GM12878 (cell line): ENCODE data around the gene HLA-G. TPM values are rescaled to one million over a fixed set of nuclear protein-coding genes. Genes with fewer than 3 reads are reported as not detected.

Source experiments
- ATAC-seq: fragments of 200-7000 bp; cut with Tn5 transposase; 3 replicates; pipeline ENCODE4 v1.9.1; 2020; ENCODE audit warnings: mild to moderate bottlenecking, moderate library complexity
- BruUV-seq: library from RNA; stranded (reverse); fragments of 400-500 nt; replicated peaks from 2 replicates; lab custom pipeline; 2021; lab: Mats Ljungman, UMichigan
- CTCF ChIA-PET: fragments of 300-600 bp; sonication (Branson Sonifier 250); formaldehyde crosslinking; extraction: SDS; loops from one replicate; lab custom pipeline; 2021; ENCODE audit warnings: inconsistent platforms; lab: Yijun Ruan, JAX
- POLR2A ChIA-PET: fragments of 350-600 bp; formaldehyde crosslinking; extraction: SDS; loops from one replicate; lab custom pipeline; 2021; ENCODE audit warnings: inconsistent platforms; lab: Charles Lee
- RAD21 ChIA-PET: fragments of 300-600 bp; sonication (Branson Sonifier 250); formaldehyde crosslinking; loops from one replicate; lab custom pipeline; 2023; ENCODE audit warnings: antibody characterized with exemption; ENCODE audit not compliant: unreplicated experiment; lab: Charles Lee
- SMC1A ChIA-PET: fragments of 300-600 bp; sonication (Branson Sonifier 250); formaldehyde crosslinking; loops from one replicate; lab custom pipeline; 2023; ENCODE audit not compliant: unreplicated experiment, uncharacterized antibody; lab: Charles Lee
- DNase-seq: peaks from one replicate; pipeline ENCODE4 v3.0.0-alpha.2; 2011; ENCODE audit warnings: low read depth, low spot score
- FAIRE-seq: peaks from 3 replicates; lab custom pipeline; 2011; peaks lifted over from hg19 to GRCh38; lab: Jason Lieb, UNC
- H2AFZ ChIP-seq: 2 replicates; pipeline ENCODE4 v1.6.0; 2011; ENCODE audit warnings: low read depth, low read length, control low read depth; ENCODE audit not compliant: control insufficient read depth
- H3K27ac ChIP-seq: 2 replicates; pipeline ENCODE4 v1.5.1; 2011; ENCODE audit warnings: control low read depth; ENCODE audit not compliant: control insufficient read depth, insufficient read depth
- H3K27me3 ChIP-seq, 2 experiments: replicated peaks in 1 of 2; 2 replicates each; pipeline versions ENCODE4 v1.6.0 to v1.6.1; 2011; ENCODE audit warnings: low read length in 1 of 2; ENCODE audit not compliant: control insufficient read depth in 2 of 2, insufficient read depth in 2 of 2
- H3K36me3 ChIP-seq, 2 experiments: 2 replicates each; pipeline ENCODE4 v1.5.1; 2011; ENCODE audit warnings: low read length in 1 of 2; ENCODE audit not compliant: control insufficient read depth in 2 of 2, insufficient read depth in 2 of 2
- H3K4me1 ChIP-seq: 2 replicates; pipeline ENCODE4 v1.6.1; 2011; ENCODE audit warnings: mild to moderate bottlenecking, low read length, moderate library complexity, mixed read lengths; ENCODE audit not compliant: control insufficient read depth, insufficient read depth
- H3K4me2 ChIP-seq: 2 replicates; pipeline ENCODE4 v1.6.0; 2011; ENCODE audit warnings: control low read depth; ENCODE audit not compliant: control insufficient read depth, insufficient read depth
- H3K4me3 ChIP-seq: fragments of 200-600 bp; sonication (generic); 2 replicates; pipeline ENCODE4 v1.5.1; 2016
- H3K79me2 ChIP-seq: 2 replicates; pipeline ENCODE4 v1.6.0; 2011; ENCODE audit warnings: low read length; ENCODE audit not compliant: control insufficient read depth, insufficient read depth
- H3K9ac ChIP-seq: 2 replicates; pipeline ENCODE4 v1.8.0; 2011; ENCODE audit warnings: low read length, control low read depth, mixed read lengths; ENCODE audit not compliant: control insufficient read depth, insufficient read depth
- H3K9me3 ChIP-seq: replicated peaks from 3 replicates; pipeline ENCODE4 v1.5.1; 2011; ENCODE audit warnings: mild to moderate bottlenecking, low read length; ENCODE audit not compliant: control insufficient read depth, insufficient read depth
- H4K20me1 ChIP-seq: 2 replicates; pipeline ENCODE4 v1.6.0; 2011; ENCODE audit not compliant: control insufficient read depth, insufficient read depth
- BMI1 ChIP-seq: fragments of 450-650 bp; IDR thresholded peaks from 2 replicates; pipeline ENCODE4 v1.6.1; 2016; ENCODE audit warnings: mild to moderate bottlenecking, moderate library complexity, borderline replicate concordance
- CHD4 ChIP-seq: fragments of 200-600 bp; sonication (generic); IDR thresholded peaks from 2 replicates; pipeline ENCODE4 v1.6.1; 2016; ENCODE audit warnings: mild to moderate bottlenecking
- CREB1 ChIP-seq: IDR thresholded peaks from 2 replicates; pipeline ENCODE4 v1.6.1; 2012; ENCODE audit warnings: low read depth, mild to moderate bottlenecking, inconsistent platforms
- GABPA ChIP-seq: IDR thresholded peaks from 2 replicates; pipeline ENCODE4 v1.6.1; 2014; ENCODE audit warnings: antibody characterized with exemption, low read depth, mild to moderate bottlenecking, inconsistent platforms
- HDAC6 ChIP-seq: fragments of 200-600 bp; sonication (generic); IDR thresholded peaks from one replicate; pipeline ENCODE4 v1.8.0; 2017; ENCODE audit warnings: antibody characterized with exemption; ENCODE audit not compliant: unreplicated experiment
- KDM1A ChIP-seq: fragments of 200-600 bp; sonication (generic); IDR thresholded peaks from 2 replicates; pipeline ENCODE4 v1.6.1; 2016; ENCODE audit warnings: borderline replicate concordance
- MTA3 ChIP-seq: IDR thresholded peaks from 2 replicates; pipeline ENCODE4 v1.6.1; 2012; ENCODE audit warnings: low read length, inconsistent platforms, borderline replicate concordance
- MXI1 ChIP-seq: fragments of 150-350 bp; IDR thresholded peaks from 2 replicates; pipeline ENCODE4 v1.6.1; 2011; ENCODE audit warnings: low read depth, mild to moderate bottlenecking, inconsistent platforms, low read length, improper control_type of control experiment
- MYB ChIP-seq: fragments of 150-350 bp; IDR thresholded peaks from 2 replicates; pipeline ENCODE4 v1.6.1; 2014; ENCODE audit warnings: mild to moderate bottlenecking, low read depth, low read length, borderline replicate concordance
- NFIC ChIP-seq: IDR thresholded peaks from 2 replicates; pipeline ENCODE4 v1.6.1; 2012; ENCODE audit warnings: low read depth, mild to moderate bottlenecking, inconsistent platforms, low read length, moderate library complexity
- NFXL1 ChIP-seq: fragments of 450-650 bp; IDR thresholded peaks from 2 replicates; pipeline ENCODE4 v1.6.1; 2017; ENCODE audit warnings: antibody characterized with exemption, mild to moderate bottlenecking, borderline replicate concordance
- SRF ChIP-seq, 2 experiments: IDR thresholded peaks; 2 replicates each; pipeline ENCODE4 v1.6.1; 2011; ENCODE audit warnings: low read depth in 2 of 2, low read length in 2 of 2, mild to moderate bottlenecking in 1 of 2, moderate library complexity in 1 of 2
- TARDBP ChIP-seq: IDR thresholded peaks from 2 replicates; pipeline ENCODE4 v1.6.1; 2016; ENCODE audit warnings: borderline replicate concordance
- ZSCAN29 ChIP-seq: fragments of 450-650 bp; IDR thresholded peaks from 2 replicates; pipeline ENCODE4 v1.6.1; 2017; ENCODE audit warnings: mild to moderate bottlenecking, moderate library complexity
- WGBS: methylation state at CpG from one replicate; pipeline ENCODE4 v1.1.6; 2016; ENCODE audit warnings: low lambda C conversion rate; ENCODE audit not compliant: insufficient replicate concordance, insufficient coverage; ENCODE audit errors: missing lambda C conversion rate; 5-methylcytosine and 5-hydroxymethylcytosine counted together
- in situ Hi-C: fragments of 300-500 bp; cut with MboI; formaldehyde crosslinking; loops from 9 replicates; pipeline ENCODE4 v1.14.3; 2018; ENCODE audit warnings: mixed read lengths
- intact Hi-C: fragments of 100-400 bp; cut with micrococcal nuclease; formaldehyde crosslinking; loops from one replicate; pipeline ENCODE4 v1.14.2; 2022; ENCODE audit not compliant: unreplicated experiment
- polyA plus RNA-seq, 11 experiments: library from polyadenylated mRNA; depleted of rRNA in 4 of 11; unstranded in 6 of 11; stranded (reverse) in 5 of 11; fragments of >200 nt; fragmentation: Nextera tagmentation in 4 of 11; fragmentation: Illumina TruSeq in 1 of 11; extraction: Ambion mirVana in 4 of 11; extraction: Trizol in 1 of 11; gene quantifications; 1 replicate in 1 of 11; 2 replicates in 10 of 11; pipeline versions ENCODE4 v1.2.1 to v1.2.3, GENCODE V29; 2011 to 2016; ENCODE audit warnings: inconsistent platforms in 2 of 11, missing spikeins in 2 of 11, low read depth in 1 of 11
- total RNA-seq, 4 experiments: library from RNA; depleted of rRNA in 3 of 4; stranded (reverse); fragments of >200 nt in 3 of 4; fragmentation: Illumina TruSeq in 1 of 4; extraction: Trizol in 1 of 4; gene quantifications; 2 replicates each; pipeline versions ENCODE4 v1.2.1 to v1.2.3, GENCODE V29; 2013 to 2021
- TF ChIP-seq, protein P1 (sequence below): fragments of 450-650 bp; formaldehyde crosslinking; IDR thresholded peaks from 2 replicates; pipeline ENCODE4 v1.4.0; 2022; ENCODE audit warnings: mild to moderate bottlenecking, moderate library complexity

HLA-G gene
- total and polyA plus RNA-seq, 10 of the 15 experiments (the other 5 are each of a cell fraction or from before 2014, with no cell fraction given): 0.10 to 2.9 (median 1.3) TPM; not detected in 5

- Histone ChIP-seq H3K36me3 (no peaks in the 10 kb centered on the region), H3K27me3 (peaks cover 4 to 9% of the 10 kb centered on the region in 2 experiments; a peak in 3 of 4 replicates)
- in situ Hi-C loops (no loop called here), intact Hi-C loops (no loop called here)
- ChIA-PET CTCF (interaction anchor here (1.4 kb wide), 1 partner anchor 39 kb away, joined by 3 read pairs; no protein-coding TSS in a partner anchor), SMC1A (no interaction called here), RAD21 (no interaction called here)
- no TSS peak for BruUV-seq
- TF ChIP-seq CHD4: no peak
- no peak for TF ChIP-seq BMI1
- no peak for TF ChIP-seq CREB1
- no peak for TF ChIP-seq KDM1A
- no peak for TF ChIP-seq ZSCAN29
- TF ChIP-seq GABPA: no peak
- TF ChIP-seq, all 136 proteins: peak for 0
- POLR2A ChIA-PET: no interaction called here
- Histone ChIP-seq H3K4me1 (0 out of 2 replicates have a peak, but pooled peaks cover 3% of the 10 kb centered on the region), H2AFZ (no peak overlapping the region), H3K9ac (no peak overlapping the region), H3K9me3 (no peaks in the 10 kb centered on the region), H3K79me2 (no peaks in the 10 kb centered on the region), H4K20me1 (no peaks in the 10 kb centered on the region), H3K27ac (no peak overlapping the region), H3K4me3 (no peak overlapping the region), H3K4me2 (no peak overlapping the region)
- ATAC-seq: no peak
- no peak for FAIRE-seq
- DNase-seq: no peak
- 11% methylated on average over 2 of the region's 2 CpGs for WGBS
These were observed 31.6 kb upstream of the HLA-G start for GRCh38 chr6:29796026-29796425.

- Histone ChIP-seq H3K4me3 (no peak overlapping the region), H2AFZ (no peak overlapping the region)
- ChIA-PET CTCF (interaction anchor here (0.8 to 1.5 kb wide), 4 partner anchors 38 to 149 kb away, joined by 3 read pairs; no protein-coding TSS in a partner anchor), RAD21 (no interaction called here)
- TF ChIP-seq MTA3 (no peak), HDAC6 (no peak), TARDBP (no peak), NFXL1 (no peak), NFIC (no peak), MXI1 (no peak), MYB (no peak), SRF (IDR thresholded peaks at IDR 0.05; ENCODE audit: low read depth in 2 of 2, low read length in 2 of 2) (no peak)
- TF ChIP-seq, protein P1, sequence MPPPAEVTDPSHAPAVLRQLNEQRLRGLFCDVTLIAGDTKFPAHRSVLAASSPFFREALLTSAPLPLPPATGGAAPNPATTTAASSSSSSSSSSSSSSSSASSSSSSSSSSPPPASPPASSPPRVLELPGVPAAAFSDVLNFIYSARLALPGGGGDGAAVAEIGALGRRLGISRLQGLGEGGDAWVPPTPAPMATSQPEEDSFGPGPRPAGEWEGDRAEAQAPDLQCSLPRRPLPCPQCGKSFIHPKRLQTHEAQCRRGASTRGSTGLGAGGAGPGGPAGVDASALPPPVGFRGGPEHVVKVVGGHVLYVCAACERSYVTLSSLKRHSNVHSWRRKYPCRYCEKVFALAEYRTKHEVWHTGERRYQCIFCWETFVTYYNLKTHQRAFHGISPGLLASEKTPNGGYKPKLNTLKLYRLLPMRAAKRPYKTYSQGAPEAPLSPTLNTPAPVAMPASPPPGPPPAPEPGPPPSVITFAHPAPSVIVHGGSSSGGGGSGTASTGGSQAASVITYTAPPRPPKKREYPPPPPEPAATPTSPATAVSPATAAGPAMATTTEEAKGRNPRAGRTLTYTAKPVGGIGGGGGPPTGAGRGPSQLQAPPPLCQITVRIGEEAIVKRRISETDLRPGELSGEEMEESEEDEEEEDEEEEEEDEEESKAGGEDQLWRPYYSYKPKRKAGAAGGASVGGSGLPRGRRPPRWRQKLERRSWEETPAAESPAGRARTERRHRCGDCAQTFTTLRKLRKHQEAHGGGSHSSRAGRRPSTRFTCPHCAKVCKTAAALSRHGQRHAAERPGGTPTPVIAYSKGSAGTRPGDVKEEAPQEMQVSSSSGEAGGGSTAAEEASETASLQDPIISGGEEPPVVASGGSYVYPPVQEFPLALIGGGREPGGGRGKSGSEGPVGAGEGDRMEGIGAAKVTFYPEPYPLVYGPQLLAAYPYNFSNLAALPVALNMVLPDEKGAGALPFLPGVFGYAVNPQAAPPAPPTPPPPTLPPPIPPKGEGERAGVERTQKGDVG: no peak
- TF ChIP-seq, all 136 proteins: peak for 0
- Histone ChIP-seq H3K79me2 (no peaks in the 10 kb centered on the region), H3K36me3 (no peaks in the 10 kb centered on the region), H3K9ac (no peak overlapping the region), H4K20me1 (no peaks in the 10 kb centered on the region), H3K4me1 (0 out of 2 replicates have a peak, but pooled peaks cover under 1% of the 10 kb centered on the region), H3K27ac (no peak overlapping the region), H3K4me2 (no peak overlapping the region), H3K9me3 (no peaks in the 10 kb centered on the region), H3K27me3 (peaks cover 4 to 9% of the 10 kb centered on the region in 2 experiments; a peak in 3 of 4 replicates)
- 0% methylated on average over 2 of the region's 2 CpGs for WGBS
- BruUV-seq: no TSS peak
- no peak for FAIRE-seq
- in situ Hi-C loops: no loop called here
- DNase-seq: no peak
- ChIA-PET SMC1A (interaction anchor here (0.9 kb wide), 1 partner anchor 9 kb away, joined by 3 read pairs; no protein-coding TSS in a partner anchor), POLR2A (interaction anchor here (2.0 kb wide), 1 partner anchor 9 kb away, joined by 5 read pairs; no protein-coding TSS in a partner anchor)
- ATAC-seq: no peak
- intact Hi-C loops: no loop called here
These were observed 30.5 kb upstream of the HLA-G start for GRCh38 chr6:29797135-29797534.
